ENCODE data around the gene FAM83G.

Gene FAM83G

GRCh38 chr17:18986541-18987229 lies 17.9 kb downstream of the FAM83G start:
- Histone ChIP-seq H3K27me3 (ENCODE audit: control insufficient read depth, low read length) (no peaks in the 10 kb centered on the region), H3K36me3 (ENCODE audit: control insufficient read depth, low read length) (peaks cover 4% of the 10 kb centered on the region; the same call in 1 of the 2 replicates), H3K4me2 (ENCODE audit: low read length) (no peak overlapping the region), H3F3A (ENCODE audit: control insufficient read depth, insufficient read depth) (no peaks in the 10 kb centered on the region), H3K9me2 (replicated peaks; ENCODE audit: control insufficient read depth, low read length) (no peaks in the 10 kb centered on the region), H3K9me3 (ENCODE audit: control insufficient read depth, insufficient read depth, low read length) (no peaks in the 10 kb centered on the region), H3K4me1 (ENCODE audit: control insufficient read depth, low read length) (no peaks in the 10 kb centered on the region), H3K4me3 (ENCODE audit: low read length) (no peak overlapping the region), H3K27ac (ENCODE audit: low read depth, low read length) (no peak overlapping the region), H3K79me2 (ENCODE audit: control insufficient read depth, low read length) (no peaks in the 10 kb centered on the region), H4K20me1 (ENCODE audit: control insufficient read depth, insufficient read depth, low read depth, low read length) (no peaks in the 10 kb centered on the region)
- TF ChIP-seq CTCF (IDR thresholded peaks at IDR 0.05; ENCODE audit: low read depth, low read length, poor library complexity, severe bottlenecking) (no peak), EZH2phosphoT487 (IDR thresholded peaks at IDR 0.05; ENCODE audit: borderline replicate concordance, low read length) (no peak)

GRCh38 chr17:18985475-18985874 lies 19.1 kb downstream of the FAM83G start:
- Histone ChIP-seq H3K4me2 (ENCODE audit: low read length) (no peak overlapping the region), H3K36me3 (ENCODE audit: control insufficient read depth, low read length) (peaks cover 4% of the 10 kb centered on the region; the same call in 1 of the 2 replicates), H3K4me1 (ENCODE audit: control insufficient read depth, low read length) (no peaks in the 10 kb centered on the region), H4K20me1 (ENCODE audit: control insufficient read depth, insufficient read depth, low read depth, low read length) (no peaks in the 10 kb centered on the region), H3K27ac (ENCODE audit: low read depth, low read length) (no peak overlapping the region), H3K4me3 (ENCODE audit: low read length) (no peak overlapping the region), H3F3A (ENCODE audit: control insufficient read depth, insufficient read depth) (no peaks in the 10 kb centered on the region), H3K79me2 (ENCODE audit: control insufficient read depth, low read length) (no peaks in the 10 kb centered on the region), H3K9me3 (ENCODE audit: control insufficient read depth, insufficient read depth, low read length) (no peaks in the 10 kb centered on the region), H3K27me3 (ENCODE audit: control insufficient read depth, low read length) (no peaks in the 10 kb centered on the region), H3K9me2 (replicated peaks; ENCODE audit: control insufficient read depth, low read length) (no peaks in the 10 kb centered on the region)
- TF ChIP-seq CTCF (IDR thresholded peaks at IDR 0.05; ENCODE audit: low read depth, low read length, poor library complexity, severe bottlenecking), result no peak
- TF ChIP-seq EZH2phosphoT487 (IDR thresholded peaks at IDR 0.05; ENCODE audit: borderline replicate concordance, low read length), result no peak

- TF ChIP-seq EZH2phosphoT487 (IDR thresholded peaks at IDR 0.05; ENCODE audit: borderline replicate concordance, low read length) (no peak), CTCF (IDR thresholded peaks at IDR 0.05; ENCODE audit: low read depth, low read length, poor library complexity, severe bottlenecking) (no peak)
- Histone ChIP-seq H3K27ac (ENCODE audit: low read depth, low read length) (no peak overlapping the region), H3K27me3 (ENCODE audit: control insufficient read depth, low read length) (no peaks in the 10 kb centered on the region), H3K36me3 (ENCODE audit: control insufficient read depth, low read length) (peaks cover 4% of the 10 kb centered on the region; the same call in 1 of the 2 replicates), H3K4me3 (ENCODE audit: low read length) (no peak overlapping the region), H3K9me3 (ENCODE audit: control insufficient read depth, insufficient read depth, low read length) (no peaks in the 10 kb centered on the region), H3K4me1 (ENCODE audit: control insufficient read depth, low read length) (no peaks in the 10 kb centered on the region), H3K79me2 (ENCODE audit: control insufficient read depth, low read length) (no peaks in the 10 kb centered on the region), H3K4me2 (ENCODE audit: low read length) (no peak overlapping the region), H4K20me1 (ENCODE audit: control insufficient read depth, insufficient read depth, low read depth, low read length) (no peaks in the 10 kb centered on the region), H3K9me2 (replicated peaks; ENCODE audit: control insufficient read depth, low read length) (no peaks in the 10 kb centered on the region), H3F3A (ENCODE audit: control insufficient read depth, insufficient read depth) (no peaks in the 10 kb centered on the region)
Measured at GRCh38 chr17:18984273-18985114, 20.1 kb downstream of the FAM83G start.

Measured in DOHH2 (cell line).